Left ventricle myocardium superior (tissue), 1 donor: Measurements from ENCODE around the gene MALRD1. TPM values are rescaled to one million over a fixed set of nuclear protein-coding genes. Genes with fewer than 3 reads are reported as not detected.

Source experiments
- ATAC-seq: fragments of 200-7000 bp; cut with Tn5 transposase; one replicate; pipeline ENCODE4 v1.9.1; 2020; ENCODE audit warnings: mild to moderate bottlenecking, moderate library complexity
- DNase-seq: peaks from one replicate; pipeline ENCODE4 v3.0.0-alpha.2; 2020
- intact Hi-C: fragments of 100-400 bp; cut with micrococcal nuclease; formaldehyde crosslinking; loops from one replicate; pipeline ENCODE4 v1.11.0; 2022
- total RNA-seq: library from RNA; stranded (reverse); fragmentation: NEBNext Ultra II Directional; extraction: Animal tissue kit (Norgen Biotek cat#: 25700); gene quantifications from one replicate; pipeline ENCODE4 v1.2.1, GENCODE V29; 2021
- donor health status: DM: no; HTN: yes; CAD: no; lungs with severe emphysema.

The MALRD1 gene
- total RNA-seq, 1 donor from 2014 or later = 0.99 TPM

- intact Hi-C loops = no loop called here
- ATAC-seq (no peak), DNase-seq (no peak)
These were observed 269.4 kb downstream of the MALRD1 start for GRCh38 chr10:19317952-19318351.

GRCh38 chr10:19325581-19325980 lies 277.0 kb downstream of the MALRD1 start:
- DNase-seq (no peak), ATAC-seq (no peak)
- intact Hi-C loops = no loop called here

- intact Hi-C loops = no loop called here
- no peak for ATAC-seq
- no peak for DNase-seq
These were observed 280.0 kb downstream of the MALRD1 start for GRCh38 chr10:19328582-19328981.

GRCh38 chr10:19329475-19329874 lies 280.9 kb downstream of the MALRD1 start:
- no peak for ATAC-seq
- no peak for DNase-seq
- intact Hi-C loops = no loop called here

GRCh38 chr10:19332304-19332703 lies 283.7 kb downstream of the MALRD1 start:
- intact Hi-C loops = no loop called here
- DNase-seq = no peak
- no peak for ATAC-seq

GRCh38 chr10:19333631-19334030 lies 285.0 kb downstream of the MALRD1 start:
- DNase-seq = no peak
- no peak for ATAC-seq
- intact Hi-C loops = no loop called here

GRCh38 chr10:19347621-19348020 lies 299.0 kb downstream of the MALRD1 start:
- intact Hi-C loops = no loop called here
- no peak for ATAC-seq
- no peak for DNase-seq

- DNase-seq (no peak), ATAC-seq (no peak)
- intact Hi-C loops = no loop called here
These were observed 318.6 kb downstream of the MALRD1 start for GRCh38 chr10:19367176-19367575.

GRCh38 chr10:19373988-19374387 lies 325.4 kb downstream of the MALRD1 start:
- intact Hi-C loops = no loop called here
- DNase-seq (no peak), ATAC-seq (no peak)

- intact Hi-C loops = no loop called here
- ATAC-seq = no peak
- no peak for DNase-seq
These were observed 337.3 kb downstream of the MALRD1 start for GRCh38 chr10:19385846-19386450.

- intact Hi-C loops = no loop called here
- ATAC-seq (no peak), DNase-seq (no peak)
These were observed 360.3 kb downstream of the MALRD1 start for GRCh38 chr10:19408924-19409323.

GRCh38 chr10:19411119-19411518 lies 362.5 kb downstream of the MALRD1 start:
- intact Hi-C loops = no loop called here
- ATAC-seq = no peak

GRCh38 chr10:19412531-19412930 lies 363.9 kb downstream of the MALRD1 start:
- intact Hi-C loops = no loop called here
- ATAC-seq (no peak), DNase-seq (no peak)

More at GRCh38 chr10:19411119-19411518, 362.5 kb downstream of the MALRD1 start:
- DNase-seq = no peak

GRCh38 chr10:19416164-19416563 lies 367.6 kb downstream of the MALRD1 start:
- intact Hi-C loops = no loop called here
- ATAC-seq (no peak), DNase-seq (no peak)

GRCh38 chr10:19417740-19418139 lies 369.1 kb downstream of the MALRD1 start:
- DNase-seq (no peak), ATAC-seq (no peak)
- intact Hi-C loops = no loop called here

- DNase-seq = no peak
- no peak for ATAC-seq
- intact Hi-C loops = no loop called here
These were observed 373.1 kb downstream of the MALRD1 start for GRCh38 chr10:19421674-19422073.

- intact Hi-C loops = no loop called here
- no peak for DNase-seq
- ATAC-seq = no peak
These were observed 377.4 kb downstream of the MALRD1 start for GRCh38 chr10:19426034-19426433.

- no peak for ATAC-seq
- DNase-seq = no peak
- intact Hi-C loops = no loop called here
These were observed 383.2 kb downstream of the MALRD1 start for GRCh38 chr10:19431622-19432351.

- DNase-seq (no peak), ATAC-seq (no peak)
- intact Hi-C loops = no loop called here
These were observed 401.3 kb downstream of the MALRD1 start for GRCh38 chr10:19449860-19450259.

- intact Hi-C loops = no loop called here
- no peak for DNase-seq
- ATAC-seq = no peak
These were observed 402.8 kb downstream of the MALRD1 start for GRCh38 chr10:19451356-19451755.

- intact Hi-C loops = no loop called here
- DNase-seq = no peak
- no peak for ATAC-seq
These were observed 403.3 kb downstream of the MALRD1 start for GRCh38 chr10:19451937-19452336.
